H9 (cell line): ENCODE data around the gene MED15. TPM values are rescaled to one million over a fixed set of nuclear protein-coding genes. Genes with fewer than 3 reads are reported as not detected.
A peak's percentile ranks its signal among the peaks of the same experiment; 100 is the strongest.

Source experiments
- DNase-seq: peaks from one replicate; pipeline ENCODE4 v3.0.0-alpha.2; 2017
- H2AFZ ChIP-seq: one replicate; pipeline ENCODE4 v1.6.1; 2013; ENCODE audit warnings: mild to moderate bottlenecking, low read length, control low read depth, moderate library complexity
- H2AK5ac ChIP-seq: 2 replicates; pipeline ENCODE4 v1.6.1; 2013; ENCODE audit warnings: low read length, control low read depth, mixed read lengths; ENCODE audit not compliant: insufficient read length
- H2BK120ac ChIP-seq: one replicate; pipeline ENCODE4 v1.6.1; 2013; ENCODE audit warnings: low read depth, mild to moderate bottlenecking, low read length, control low read depth, inconsistent platforms; ENCODE audit not compliant: poor library complexity, severe bottlenecking
- H2BK12ac ChIP-seq: 2 replicates; pipeline ENCODE4 v1.6.1; 2013; ENCODE audit warnings: low read length, control low read depth, mixed read lengths, low read depth; ENCODE audit not compliant: insufficient read length
- H2BK15ac ChIP-seq: 2 replicates; pipeline ENCODE4 v1.6.1; 2013; ENCODE audit warnings: low read depth, low read length, control low read depth
- H2BK20ac ChIP-seq: one replicate; pipeline ENCODE4 v1.6.1; 2013; ENCODE audit warnings: low read depth, mild to moderate bottlenecking, low read length, control low read depth, inconsistent platforms; ENCODE audit not compliant: poor library complexity, severe bottlenecking
- H2BK5ac ChIP-seq: 2 replicates; pipeline ENCODE4 v1.6.1; 2013; ENCODE audit warnings: low read length, control low read depth, mixed read lengths; ENCODE audit not compliant: insufficient read length
- H3K14ac ChIP-seq: 2 replicates; pipeline ENCODE4 v1.6.1; 2013; ENCODE audit warnings: low read length, control low read depth; ENCODE audit not compliant: insufficient read depth
- H3K18ac ChIP-seq: 2 replicates; pipeline ENCODE4 v1.6.1; 2013; ENCODE audit warnings: low read depth, mild to moderate bottlenecking, mixed read lengths, low read length, control low read depth; ENCODE audit not compliant: insufficient read length
- H3K23ac ChIP-seq: 2 replicates; pipeline ENCODE4 v1.6.1; 2013; ENCODE audit warnings: low read length, control low read depth, mixed read lengths, low read depth; ENCODE audit not compliant: insufficient read length
- H3K23me2 ChIP-seq: 2 replicates; pipeline ENCODE4 v1.6.1; 2013; ENCODE audit warnings: low read depth, mild to moderate bottlenecking, mixed read lengths, low read length, control low read depth; ENCODE audit not compliant: insufficient read length, poor library complexity, severe bottlenecking
- H3K27ac ChIP-seq: 2 replicates; pipeline ENCODE4 v1.5.1; 2013; ENCODE audit warnings: low read length, control low read depth, mixed read lengths, low read depth; ENCODE audit not compliant: insufficient read length
- H3K27me3 ChIP-seq: 2 replicates; pipeline ENCODE4 v1.6.1; 2013; ENCODE audit warnings: low read length, control low read depth, inconsistent platforms; ENCODE audit not compliant: insufficient read depth
- H3K4ac ChIP-seq: 2 replicates; pipeline ENCODE4 v1.6.1; 2013; ENCODE audit warnings: low read depth, mild to moderate bottlenecking, control low read depth, inconsistent platforms, low read length, moderate library complexity
- H3K4me1 ChIP-seq: 2 replicates; pipeline ENCODE4 v1.6.1; 2013; ENCODE audit warnings: low read length, control low read depth, inconsistent platforms; ENCODE audit not compliant: insufficient read depth
- H3K4me2 ChIP-seq: 2 replicates; pipeline ENCODE4 v1.6.1; 2013; ENCODE audit warnings: low read length, control low read depth, mixed read lengths; ENCODE audit not compliant: insufficient read length, insufficient read depth
- H3K56ac ChIP-seq: 2 replicates; pipeline ENCODE4 v1.6.1; 2013; ENCODE audit warnings: low read depth, mild to moderate bottlenecking, mixed read lengths, low read length, control low read depth; ENCODE audit not compliant: insufficient read length
- H3K79me1 ChIP-seq: 2 replicates; pipeline ENCODE4 v1.6.1; 2013; ENCODE audit warnings: low read depth, mild to moderate bottlenecking, moderate library complexity, low read length, control low read depth, inconsistent platforms; ENCODE audit not compliant: insufficient read depth, poor library complexity, severe bottlenecking
- H3K79me2 ChIP-seq: 2 replicates; pipeline ENCODE4 v1.6.1; 2013; ENCODE audit warnings: low read length, control low read depth, inconsistent platforms; ENCODE audit not compliant: insufficient read depth
- H3K9ac ChIP-seq: 2 replicates; pipeline ENCODE4 v1.6.1; 2013; ENCODE audit warnings: low read length, control low read depth, mixed read lengths; ENCODE audit not compliant: insufficient read length; ENCODE audit errors: extremely low read depth
- H3K9me3 ChIP-seq: one replicate; pipeline ENCODE4 v1.6.1; 2013; ENCODE audit warnings: low read depth, low read length, inconsistent platforms; ENCODE audit not compliant: control insufficient read depth
- H3T11ph ChIP-seq: one replicate; pipeline ENCODE4 v1.6.1; 2013; ENCODE audit warnings: mild to moderate bottlenecking, low read length, control low read depth, inconsistent platforms
- H4K20me1 ChIP-seq: one replicate; pipeline ENCODE4 v1.6.1; 2013; ENCODE audit not compliant: control insufficient read depth, insufficient read length, insufficient read depth
- H4K5ac ChIP-seq: 2 replicates; pipeline ENCODE4 v1.6.1; 2013; ENCODE audit warnings: low read depth, mild to moderate bottlenecking, mixed read lengths, low read length, control low read depth; ENCODE audit not compliant: insufficient read length
- H4K8ac ChIP-seq: replicated peaks from 2 replicates; pipeline ENCODE4 v1.6.1; 2013; ENCODE audit warnings: low read length, control low read depth, mixed read lengths, low read depth; ENCODE audit not compliant: insufficient read length
- H4K91ac ChIP-seq: 2 replicates; pipeline ENCODE4 v1.6.1; 2013; ENCODE audit warnings: low read depth, mild to moderate bottlenecking, moderate library complexity, mixed read lengths, low read length, control low read depth; ENCODE audit not compliant: insufficient read length
- H3K27ac Mint-ChIP-seq, 3 experiments: 2 replicates in 2 of 3; 3 replicates in 1 of 3; pipeline ENCODE4 v1.8.0; 2020 to 2021; ENCODE audit warnings: mixed read lengths in 3 of 3, mild to moderate bottlenecking in 1 of 3, moderate library complexity in 1 of 3
- H3K27me3 Mint-ChIP-seq: 2 replicates; pipeline ENCODE4 v1.8.0; 2021; ENCODE audit warnings: low read depth, mild to moderate bottlenecking, moderate library complexity, mixed read lengths
- H3K36me3 Mint-ChIP-seq, 3 experiments: 2 replicates in 2 of 3; 3 replicates in 1 of 3; pipeline ENCODE4 v1.8.0; 2020 to 2021; ENCODE audit warnings: low read depth in 3 of 3, mixed read lengths in 3 of 3; ENCODE audit not compliant: insufficient read depth in 1 of 3
- H3K4me1 Mint-ChIP-seq, 2 experiments: 2 replicates each; pipeline ENCODE4 v1.8.0; 2020; ENCODE audit warnings: mixed read lengths in 2 of 2
- H3K4me3 Mint-ChIP-seq, 2 experiments: 2 replicates in 1 of 2; 3 replicates in 1 of 2; pipeline ENCODE4 v1.8.0; 2020 to 2021; ENCODE audit warnings: mild to moderate bottlenecking in 2 of 2, mixed read lengths in 2 of 2, moderate library complexity in 1 of 2
- H3K9me3 Mint-ChIP-seq, 2 experiments: 2 replicates in 1 of 2; 3 replicates in 1 of 2; pipeline ENCODE4 v1.8.0; 2020; ENCODE audit warnings: mild to moderate bottlenecking in 2 of 2, mixed read lengths in 2 of 2, moderate library complexity in 1 of 2
- WGBS: extraction: QIAGEN DNeasy Blood & Tissue Kit; methylation state at CpG from one replicate; pipeline ENCODE4 v1.1.7; 2013; ENCODE audit warnings: missing lambda C conversion rate, low lambda C conversion rate, mixed read lengths; ENCODE audit not compliant: insufficient read length; ENCODE audit errors: extremely low coverage; 5-methylcytosine and 5-hydroxymethylcytosine counted together
- total RNA-seq: library from RNA; stranded (reverse); gene quantifications from 2 replicates; pipeline ENCODE4 v1.2.1, GENCODE V29; 2021
- TF ChIP-seq, protein P1 (sequence below): fragments of 200-600 bp; sonication (generic); conservative IDR thresholded peaks from 3 replicates; pipeline ENCODE4 v1.8.0; 2021; ENCODE audit warnings: antibody characterized with exemption, mild to moderate bottlenecking

MED15 gene
- total RNA-seq, 1 experiment from 2014 or later, result 47.4 TPM

DNA sequence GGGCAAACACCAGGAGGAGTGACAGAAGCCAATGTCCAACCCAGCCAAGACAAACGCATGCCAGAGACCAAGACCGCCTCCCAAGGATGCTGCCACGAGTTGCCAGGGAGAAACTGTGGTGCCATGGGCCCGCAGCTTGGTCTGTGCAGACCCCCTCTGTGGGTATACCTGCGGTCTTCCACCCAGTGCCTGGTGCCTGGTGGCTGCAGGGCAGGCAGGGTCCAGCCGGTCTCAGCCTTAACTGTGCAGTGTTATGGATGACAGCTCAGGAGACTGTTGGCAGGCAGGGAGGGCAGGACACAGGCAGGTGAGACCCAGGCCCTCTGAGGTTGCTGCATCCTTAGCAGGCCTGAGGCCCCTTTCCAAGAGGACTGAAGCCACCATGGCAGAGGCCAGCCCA, 97.9 kb downstream of the MED15 start:
- DNase-seq, result peak; percentile 17
- no peaks in the 10 kb centered on the region for H3K27me3 ChIP-seq
- no peak overlapping the region for H2BK12ac ChIP-seq
- no peak overlapping the region for H2AK5ac ChIP-seq
- H3K4me1 ChIP-seq, result no peaks in the 10 kb centered on the region
- no peaks in the 10 kb centered on the region for H3K79me2 ChIP-seq
- no peak overlapping the region for H2BK15ac ChIP-seq
- H2BK120ac ChIP-seq, result no peak overlapping the region
- no peak overlapping the region for H3K4me2 ChIP-seq
- no peak overlapping the region for H2BK20ac ChIP-seq
- no peak overlapping the region for H3K18ac ChIP-seq
- H3K56ac ChIP-seq, result no peak overlapping the region
- H4K8ac ChIP-seq, result no peak overlapping the region
- Mint-ChIP-seq H3K4me1 (peaks cover 12 to 21% of the 10 kb centered on the region in 2 experiments), H3K4me3 (no peak overlapping the region), H3K27ac (no peak overlapping the region), H3K36me3 (no peaks in the 10 kb centered on the region), H3K27me3 (no peaks in the 10 kb centered on the region), H3K9me3 (no peaks in the 10 kb centered on the region)
- no peak overlapping the region for H3T11ph ChIP-seq
- no peaks in the 10 kb centered on the region for H3K9me3 ChIP-seq
- H3K4ac ChIP-seq, result no peak overlapping the region
- no peaks in the 10 kb centered on the region for H3K79me1 ChIP-seq
- no CpG with 5 or more reads among the region's 6 CpGs for WGBS
- no peaks in the 10 kb centered on the region for H4K20me1 ChIP-seq
- H4K91ac ChIP-seq, result no peak overlapping the region
- no peak overlapping the region for H4K5ac ChIP-seq
- no peak overlapping the region for H3K14ac ChIP-seq
- TF ChIP-seq, protein P1, sequence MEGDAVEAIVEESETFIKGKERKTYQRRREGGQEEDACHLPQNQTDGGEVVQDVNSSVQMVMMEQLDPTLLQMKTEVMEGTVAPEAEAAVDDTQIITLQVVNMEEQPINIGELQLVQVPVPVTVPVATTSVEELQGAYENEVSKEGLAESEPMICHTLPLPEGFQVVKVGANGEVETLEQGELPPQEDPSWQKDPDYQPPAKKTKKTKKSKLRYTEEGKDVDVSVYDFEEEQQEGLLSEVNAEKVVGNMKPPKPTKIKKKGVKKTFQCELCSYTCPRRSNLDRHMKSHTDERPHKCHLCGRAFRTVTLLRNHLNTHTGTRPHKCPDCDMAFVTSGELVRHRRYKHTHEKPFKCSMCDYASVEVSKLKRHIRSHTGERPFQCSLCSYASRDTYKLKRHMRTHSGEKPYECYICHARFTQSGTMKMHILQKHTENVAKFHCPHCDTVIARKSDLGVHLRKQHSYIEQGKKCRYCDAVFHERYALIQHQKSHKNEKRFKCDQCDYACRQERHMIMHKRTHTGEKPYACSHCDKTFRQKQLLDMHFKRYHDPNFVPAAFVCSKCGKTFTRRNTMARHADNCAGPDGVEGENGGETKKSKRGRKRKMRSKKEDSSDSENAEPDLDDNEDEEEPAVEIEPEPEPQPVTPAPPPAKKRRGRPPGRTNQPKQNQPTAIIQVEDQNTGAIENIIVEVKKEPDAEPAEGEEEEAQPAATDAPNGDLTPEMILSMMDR, result no peak
- no peak overlapping the region for H3K27ac ChIP-seq
- H2AFZ ChIP-seq, result no peak overlapping the region
- H3K9ac ChIP-seq, result no peak overlapping the region
- H3K23me2 ChIP-seq, result no peaks in the 10 kb centered on the region
- H3K23ac ChIP-seq, result no peak overlapping the region
- H2BK5ac ChIP-seq, result no peak overlapping the region
